ENCODE results near the gene ANKRD31. TPM values are rescaled to one million over a fixed set of nuclear protein-coding genes. Genes with fewer than 3 reads are reported as not detected.

ANKRD31 gene
- total RNA-seq, 1 experiment from 2014 or later: 0.11 TPM

- Histone ChIP-seq H3K23me2 (ENCODE audit: insufficient read length, low read depth, low read length, poor library complexity, severe bottlenecking) (no peaks in the 10 kb centered on the region), H4K91ac (ENCODE audit: insufficient read length, low read depth, low read length) (no peak overlapping the region), H3K4me2 (ENCODE audit: insufficient read depth, insufficient read length, low read length) (no peak overlapping the region)
Measured at GRCh38 chr5:75281716-75282465, 45.2 kb upstream of the ANKRD31 start.

More at GRCh38 chr5:75281716-75282465, 45.2 kb upstream of the ANKRD31 start:
- no peaks in the 10 kb centered on the region; the same call in 1 of the 2 replicates for H3K27me3 Mint-ChIP-seq (ENCODE audit: low read depth)
- Histone ChIP-seq H3K79me1 (ENCODE audit: insufficient read depth, low read depth, low read length, poor library complexity, severe bottlenecking) (no peaks in the 10 kb centered on the region), H4K8ac (replicated peaks; ENCODE audit: insufficient read length, low read depth, low read length) (no peak overlapping the region), H3K9ac (ENCODE audit: extremely low read depth, insufficient read length, low read length) (no peak overlapping the region), H3K14ac (ENCODE audit: insufficient read depth, low read length) (no peak overlapping the region), H3K18ac (ENCODE audit: insufficient read length, low read depth, low read length) (no peak overlapping the region), H4K5ac (ENCODE audit: insufficient read length, low read depth, low read length) (no peak overlapping the region), H2AK5ac (ENCODE audit: insufficient read length, low read length) (no peak overlapping the region), H4K20me1 (ENCODE audit: control insufficient read depth, insufficient read depth, insufficient read length) (no peaks in the 10 kb centered on the region), H2BK15ac (ENCODE audit: low read depth, low read length) (no peak overlapping the region), H2AFZ (ENCODE audit: low read length) (no peak overlapping the region), H3K79me2 (ENCODE audit: insufficient read depth, low read length) (no peaks in the 10 kb centered on the region), H3K27ac (ENCODE audit: insufficient read length, low read depth, low read length) (no peak overlapping the region), H2BK20ac (ENCODE audit: low read depth, low read length, poor library complexity, severe bottlenecking) (no peak overlapping the region), H2BK12ac (ENCODE audit: insufficient read length, low read depth, low read length) (no peak overlapping the region), H3K23ac (ENCODE audit: insufficient read length, low read depth, low read length) (no peak overlapping the region), H3K27me3 (ENCODE audit: insufficient read depth, low read length) (no peaks in the 10 kb centered on the region), H3T11ph (ENCODE audit: low read length) (no peak overlapping the region), H3K56ac (ENCODE audit: insufficient read length, low read depth, low read length) (no peak overlapping the region), H3K4me1 (ENCODE audit: insufficient read depth, low read length) (no peaks in the 10 kb centered on the region; the same call in 1 of the 2 replicates), H2BK5ac (ENCODE audit: insufficient read length, low read length) (no peak overlapping the region), H3K4ac (ENCODE audit: low read depth, low read length) (no peak overlapping the region), H3K9me3 (ENCODE audit: control insufficient read depth, low read depth, low read length) (no peaks in the 10 kb centered on the region), H2BK120ac (ENCODE audit: low read depth, low read length, poor library complexity, severe bottlenecking) (no peak overlapping the region)
- 0 out of 7 replicates have a peak overlapping the region, but pooled peaks of 1 of the 3 experiments have one; percentile 59 for H3K27ac Mint-ChIP-seq
- DNase-seq: no peak
- no peaks in the 10 kb centered on the region; a peak in 2 of 5 replicates for H3K9me3 Mint-ChIP-seq
- H3K36me3 Mint-ChIP-seq (ENCODE audit: insufficient read depth in 1 of 3, low read depth in 3 of 3): peaks cover 0 to 2% (median 0%) of the 10 kb centered on the region in 3 experiments; a peak in 1 of 7 replicates
- no CpG with 5 or more reads among the region's 4 CpGs for WGBS (ENCODE audit: extremely low coverage, insufficient read length, low lambda C conversion rate)
- no peak for TF ChIP-seq CTCF (conservative IDR thresholded peaks at IDR 0.05)
- peaks cover 15 to 40% of the 10 kb centered on the region in 2 experiments for H3K4me1 Mint-ChIP-seq
- no peak overlapping the region for H3K4me3 Mint-ChIP-seq
